ENCODE data around the gene SETD7.

GRCh38 chr4:139453041-139453370 lies 103.0 kb downstream of the SETD7 start:
- no peak for TF ChIP-seq SP1 (IDR thresholded peaks at IDR 0.05)
- no peak for TF ChIP-seq FOXM1 (IDR thresholded peaks at IDR 0.05; ENCODE audit: borderline replicate concordance)
- TF ChIP-seq CTBP1 (IDR thresholded peaks at IDR 0.05; ENCODE audit: borderline replicate concordance) = no peak

Data from HEK293T (cell line).